MV-4-11 (cell line): ENCODE measurements around the gene GSTM2.

Source experiments
- DNase-seq: peaks from one replicate; lab custom pipeline; 2025; lab: John Stamatoyannopoulos, UW

Gene GSTM2

DNA sequence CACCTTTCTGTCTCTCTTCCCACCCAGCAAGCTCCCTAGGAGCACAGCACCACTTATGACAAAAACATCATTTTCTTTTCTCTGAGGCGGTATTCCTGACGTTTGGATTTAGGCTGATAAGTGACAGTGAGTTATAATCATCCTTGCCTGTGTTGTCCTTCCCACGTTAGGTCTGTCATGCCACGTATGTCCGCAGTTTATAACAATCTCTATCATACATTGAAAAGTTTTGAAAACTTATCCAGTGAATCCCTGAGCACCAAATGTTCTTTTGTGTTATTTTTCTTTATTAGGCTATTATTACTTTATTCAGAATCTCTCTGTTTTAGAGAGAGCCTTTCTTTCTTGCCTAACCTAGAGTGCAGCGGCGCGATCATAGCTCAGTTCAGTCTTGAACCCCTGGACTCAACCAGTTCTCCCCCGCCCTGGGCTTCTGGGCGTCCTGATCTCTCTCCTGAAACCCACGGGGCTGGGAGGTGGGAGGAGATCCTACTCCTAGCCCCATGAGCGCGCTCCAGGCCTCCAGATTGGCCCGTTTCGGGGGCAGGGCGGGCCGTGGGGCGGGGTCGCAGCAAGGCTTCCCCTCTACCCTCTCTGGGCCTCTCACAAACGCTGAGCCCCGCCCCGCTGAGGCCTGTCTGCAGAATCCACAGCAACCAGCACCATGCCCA lies at the start of gene GSTM2:
Gene GSTM2, plus strand, starts transcription at position 606 of the 671 bp plus-strand sequence. Its CDS starts 59 bp downstream, at position 665.
- DNase-seq: peak; percentile 23

DNA sequence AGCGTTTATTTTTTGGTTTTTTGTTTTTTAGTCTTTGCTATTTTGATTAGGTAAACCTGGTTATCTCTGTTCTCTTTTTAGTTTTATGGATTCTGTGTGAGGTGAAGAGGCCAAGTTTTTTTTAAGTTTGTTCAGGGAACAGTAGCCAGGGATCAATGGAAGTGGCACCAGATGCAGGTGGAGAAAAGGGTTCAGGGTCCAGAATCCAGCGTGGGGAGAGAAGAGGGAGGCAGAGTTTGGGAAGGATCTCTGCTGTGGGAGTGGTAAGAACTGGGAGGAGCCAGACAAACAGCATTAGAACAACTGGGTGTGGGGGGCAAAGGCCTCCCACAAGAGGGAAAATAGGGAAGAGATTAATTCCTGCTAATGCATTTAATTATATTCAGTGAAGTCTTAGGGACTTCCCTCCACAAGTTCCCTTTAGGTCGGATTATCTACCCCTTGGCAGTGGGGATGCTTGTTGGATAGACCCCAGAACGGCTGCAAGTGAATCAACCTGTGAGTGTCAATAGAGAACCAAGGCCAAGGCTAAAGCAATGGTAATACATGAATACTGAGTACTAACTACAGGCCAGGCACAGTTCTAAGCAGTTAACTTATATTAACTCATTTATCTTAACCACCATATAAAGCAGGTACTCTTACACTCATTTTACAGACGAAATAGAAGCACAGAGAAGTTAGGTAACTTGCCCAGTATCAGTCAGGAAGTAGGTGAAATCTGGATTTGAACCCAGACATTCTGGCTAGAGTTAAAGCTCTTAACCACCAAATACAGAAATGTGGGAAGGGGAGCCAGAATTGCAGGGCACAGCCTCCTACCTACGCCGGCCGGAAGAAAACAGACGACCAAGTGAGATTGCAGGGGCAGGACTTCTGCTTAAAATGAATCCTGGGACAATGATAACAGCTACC lies 48.9 kb upstream of the GSTM2 start:
- DNase-seq: no peak

DNA sequence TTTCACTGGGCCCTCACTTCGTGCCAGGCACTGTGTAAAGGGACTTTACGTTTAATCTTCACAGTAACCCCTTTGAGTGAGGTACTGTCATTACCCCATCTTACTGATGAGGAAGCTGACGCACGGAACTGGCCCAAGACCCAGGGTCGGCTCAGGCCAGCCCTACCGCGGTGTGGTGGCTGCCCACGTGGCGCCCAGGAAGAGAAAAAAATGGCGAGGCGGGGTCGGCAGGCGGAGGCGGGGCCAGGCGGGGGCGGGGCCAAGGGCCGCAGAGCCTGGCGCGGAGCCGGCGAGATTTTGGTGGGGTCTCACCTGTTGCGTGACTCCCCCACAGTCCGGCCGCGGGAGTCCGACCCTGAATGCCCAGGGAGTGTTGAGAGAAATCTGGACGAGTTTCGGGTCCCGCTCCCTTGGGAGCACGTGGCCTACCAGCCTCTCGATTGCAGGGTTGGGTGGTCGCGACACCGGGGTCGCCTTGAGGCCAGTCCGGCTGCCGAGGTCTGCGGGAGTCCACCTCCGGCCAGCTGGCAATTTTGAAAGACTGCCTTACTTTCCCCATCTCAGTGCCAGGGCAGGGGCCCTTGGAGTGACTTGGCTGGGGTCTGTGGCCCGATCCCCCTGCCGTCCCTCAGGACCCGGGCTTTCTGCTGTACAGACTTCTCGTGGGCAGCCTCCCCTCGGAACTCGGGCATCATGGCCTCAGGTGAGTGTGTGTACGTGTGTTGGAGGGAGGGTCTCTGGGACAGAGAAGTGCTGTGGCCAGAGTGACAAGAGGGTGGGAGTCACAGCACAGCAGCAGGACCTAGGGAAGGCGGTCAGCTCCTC lies 48.1 kb upstream of the GSTM2 start, which contains the start of the genes AMPD2 and GNAT2:
Gene AMPD2, plus strand, starts transcription at position 262 of the 825 bp plus-strand sequence. CDS start 1,339 bp downstream, outside the sequence.
Gene GNAT2, minus strand, starts transcription at position 41 of the 825 bp plus-strand sequence. CDS start 6,746 bp downstream, outside the sequence.
- DNase-seq: peak; percentile 81

DNA sequence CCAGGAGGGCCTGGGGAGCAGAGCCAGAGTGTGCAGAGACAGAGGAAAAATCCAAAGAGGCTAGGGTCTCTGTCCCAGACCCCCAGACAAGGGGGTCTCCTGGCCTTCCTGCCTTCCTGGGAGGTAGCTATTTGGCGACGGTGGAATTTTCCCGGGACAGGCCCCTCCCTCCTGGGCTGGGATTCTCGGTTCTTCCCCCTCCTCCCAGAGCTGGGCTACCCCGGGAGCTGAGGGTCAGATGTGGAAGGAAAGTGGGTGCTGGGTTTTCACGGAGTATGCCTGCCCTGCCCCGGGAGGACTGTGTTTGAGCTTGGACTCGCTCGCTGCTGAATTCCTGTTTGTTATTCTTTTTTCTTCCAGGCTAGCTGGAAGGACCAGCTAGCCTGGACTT lies 47.5 kb upstream of the GSTM2 start:
- no peak for DNase-seq

DNA sequence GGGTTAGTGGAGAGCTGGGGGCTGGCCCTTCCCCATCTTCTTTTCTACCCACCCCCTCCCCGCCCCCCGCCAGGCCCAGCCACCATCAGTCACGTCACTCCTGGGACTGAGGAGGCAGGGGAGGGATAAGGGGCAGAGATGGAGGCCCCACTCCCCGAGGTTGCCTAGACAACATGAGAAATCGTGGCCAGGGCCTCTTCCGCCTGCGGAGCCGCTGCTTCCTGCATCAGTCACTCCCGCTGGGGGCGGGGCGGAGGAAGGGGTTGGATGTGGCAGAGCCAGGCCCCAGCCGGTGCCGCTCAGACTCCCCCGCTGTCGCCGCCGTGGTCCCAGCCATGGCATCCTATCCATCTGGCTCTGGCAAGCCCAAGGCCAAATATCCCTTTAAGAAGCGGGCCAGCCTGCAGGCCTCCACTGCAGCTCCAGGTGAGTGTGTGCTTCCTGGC lies 47.0 kb upstream of the GSTM2 start:
- peak; percentile 92 for DNase-seq

GRCh38 chr1:109621379-109622136 lies 46.3 kb upstream of the GSTM2 start:
- no peak for DNase-seq

DNA sequence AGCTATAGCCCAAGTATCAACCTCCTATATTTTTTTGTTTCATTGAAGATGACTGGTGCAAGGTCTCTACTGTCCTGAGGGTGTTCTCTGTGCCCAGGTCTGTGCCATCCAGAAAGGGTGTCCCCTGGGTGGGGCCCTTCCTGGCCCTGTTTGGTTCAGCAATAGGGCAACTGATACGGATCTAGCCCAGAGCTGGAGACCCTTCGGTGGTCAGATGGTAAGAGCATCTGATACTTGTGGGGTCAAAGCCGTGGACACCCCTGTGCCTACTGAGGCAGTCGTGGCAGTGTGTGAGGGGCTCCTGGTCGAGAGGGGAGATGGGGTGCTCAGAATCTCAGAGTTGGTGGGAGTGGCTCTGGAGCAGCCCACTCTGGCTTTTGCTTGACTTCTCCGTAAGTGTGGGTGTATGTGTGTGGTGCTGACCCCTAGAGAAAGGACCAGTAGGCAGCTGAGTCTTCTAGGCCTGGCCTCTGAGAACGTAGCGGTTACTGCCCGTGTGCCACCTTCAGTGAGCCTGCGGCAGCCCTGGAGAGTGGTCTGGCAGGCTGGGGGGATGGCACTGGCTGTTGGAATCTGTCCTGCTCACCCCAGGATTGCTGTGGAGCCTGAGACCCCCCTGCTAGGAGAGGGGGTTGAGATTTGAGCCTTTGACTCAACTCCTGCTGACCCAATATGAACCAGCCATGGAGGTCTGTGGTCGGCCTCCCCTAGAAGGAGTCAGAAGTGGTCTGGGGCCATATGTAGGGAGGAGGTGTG lies 45.5 kb upstream of the GSTM2 start:
- DNase-seq: no peak

DNA sequence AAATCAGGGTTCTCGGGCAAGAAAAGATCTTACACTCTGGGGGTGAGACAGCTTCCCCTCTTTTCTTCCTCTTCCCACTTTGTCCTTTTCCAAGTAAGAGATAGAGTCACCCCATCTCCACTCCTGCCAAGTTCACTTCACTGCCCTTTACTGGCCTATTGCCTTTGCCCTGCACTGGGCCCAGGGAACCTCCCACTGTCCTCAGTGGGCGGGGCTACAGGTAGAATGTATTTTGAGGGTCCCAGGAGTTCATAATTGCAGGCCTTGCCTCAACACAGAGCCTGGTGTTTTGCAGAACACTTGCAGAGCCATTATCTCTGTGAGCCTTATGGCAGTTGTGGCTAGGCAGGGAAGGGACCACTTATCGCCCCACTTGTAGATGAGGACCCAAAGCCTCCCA lies 45.0 kb upstream of the GSTM2 start:
- no peak for DNase-seq

- DNase-seq: no peak
Observed at GRCh38 chr1:109623601-109624161, 44.2 kb upstream of the GSTM2 start.

GRCh38 chr1:109624201-109625010 lies 43.5 kb upstream of the GSTM2 start:
- peak; percentile 37 for DNase-seq

- DNase-seq: no peak
Observed at GRCh38 chr1:109625176-109625575, 42.7 kb upstream of the GSTM2 start.

DNA sequence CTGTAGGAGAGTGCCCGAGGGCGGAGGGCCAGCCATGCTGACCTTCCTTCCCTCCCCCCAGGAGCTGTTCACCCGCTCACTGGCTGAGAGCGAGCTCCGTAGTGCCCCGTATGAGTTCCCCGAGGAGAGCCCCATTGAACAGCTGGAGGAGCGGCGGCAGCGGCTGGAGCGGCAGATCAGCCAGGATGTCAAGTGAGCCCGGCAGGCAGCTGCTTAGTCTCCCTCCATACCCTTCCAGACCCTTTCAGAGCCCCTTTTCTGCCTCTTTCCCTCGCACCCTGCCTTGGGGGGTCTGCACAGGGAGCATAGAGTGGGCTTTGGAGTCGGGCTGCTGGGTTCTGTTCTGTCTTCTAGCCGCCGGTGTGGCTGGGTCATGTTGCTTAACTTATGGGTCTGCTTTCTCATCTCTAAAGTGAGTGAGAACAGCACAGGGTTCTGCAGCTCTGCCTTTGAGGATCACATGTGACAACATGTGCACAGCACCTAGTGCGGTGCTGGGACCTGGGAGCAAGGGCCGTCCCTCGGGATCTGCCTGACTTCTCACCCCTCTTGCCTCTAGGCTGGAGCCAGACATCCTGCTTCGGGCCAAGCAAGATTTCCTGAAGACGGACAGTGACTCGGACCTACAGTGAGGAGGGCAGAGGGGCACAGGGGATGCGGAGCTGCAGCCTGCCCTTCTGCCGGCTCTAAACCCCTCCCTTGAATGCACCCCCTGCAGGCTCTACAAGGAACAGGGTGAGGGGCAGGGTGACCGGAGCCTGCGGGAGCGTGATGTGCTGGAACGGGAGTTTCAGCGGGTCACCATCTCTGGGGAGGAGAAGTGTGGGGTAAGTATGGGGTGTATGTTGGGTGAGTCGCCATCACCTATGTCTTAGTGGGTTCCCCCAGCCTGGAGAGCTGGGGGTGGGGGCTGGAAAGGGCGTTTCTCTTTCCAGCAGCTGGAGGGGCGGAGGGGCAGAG lies 42.0 kb upstream of the GSTM2 start:
- DNase-seq: no peak

GRCh38 chr1:109626682-109627408 lies 41.0 kb upstream of the GSTM2 start:
- no peak for DNase-seq

DNA sequence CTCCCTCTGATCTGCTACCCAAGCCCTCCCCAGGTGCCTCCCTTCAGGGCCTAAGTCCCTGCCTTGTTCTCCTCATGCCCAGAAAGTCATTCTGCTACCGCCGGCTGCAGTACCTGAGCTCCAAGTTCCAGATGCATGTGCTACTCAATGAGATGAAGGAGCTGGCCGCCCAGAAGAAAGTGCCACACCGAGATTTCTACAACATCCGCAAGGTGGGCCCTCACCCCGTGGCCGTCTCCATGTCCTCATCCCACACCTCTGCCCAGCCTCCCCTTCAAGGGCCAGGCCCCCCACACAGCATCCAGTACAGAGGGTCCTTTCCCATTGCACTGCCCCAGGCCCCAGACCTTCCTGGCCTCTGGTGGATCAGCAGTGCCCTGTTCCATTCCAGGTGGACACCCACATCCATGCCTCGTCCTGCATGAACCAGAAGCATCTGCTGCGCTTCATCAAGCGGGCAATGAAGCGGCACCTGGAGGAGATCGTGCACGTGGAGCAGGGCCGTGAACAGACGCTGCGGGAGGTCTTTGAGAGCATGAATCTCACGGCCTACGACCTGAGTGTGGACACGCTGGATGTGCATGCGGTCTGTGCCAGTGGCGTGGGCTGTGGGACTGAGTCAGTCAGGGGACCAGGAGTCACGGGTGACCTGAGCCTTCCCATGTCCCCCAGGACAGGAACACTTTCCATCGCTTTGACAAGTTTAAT lies 40.0 kb upstream of the GSTM2 start:
- no peak for DNase-seq

DNA sequence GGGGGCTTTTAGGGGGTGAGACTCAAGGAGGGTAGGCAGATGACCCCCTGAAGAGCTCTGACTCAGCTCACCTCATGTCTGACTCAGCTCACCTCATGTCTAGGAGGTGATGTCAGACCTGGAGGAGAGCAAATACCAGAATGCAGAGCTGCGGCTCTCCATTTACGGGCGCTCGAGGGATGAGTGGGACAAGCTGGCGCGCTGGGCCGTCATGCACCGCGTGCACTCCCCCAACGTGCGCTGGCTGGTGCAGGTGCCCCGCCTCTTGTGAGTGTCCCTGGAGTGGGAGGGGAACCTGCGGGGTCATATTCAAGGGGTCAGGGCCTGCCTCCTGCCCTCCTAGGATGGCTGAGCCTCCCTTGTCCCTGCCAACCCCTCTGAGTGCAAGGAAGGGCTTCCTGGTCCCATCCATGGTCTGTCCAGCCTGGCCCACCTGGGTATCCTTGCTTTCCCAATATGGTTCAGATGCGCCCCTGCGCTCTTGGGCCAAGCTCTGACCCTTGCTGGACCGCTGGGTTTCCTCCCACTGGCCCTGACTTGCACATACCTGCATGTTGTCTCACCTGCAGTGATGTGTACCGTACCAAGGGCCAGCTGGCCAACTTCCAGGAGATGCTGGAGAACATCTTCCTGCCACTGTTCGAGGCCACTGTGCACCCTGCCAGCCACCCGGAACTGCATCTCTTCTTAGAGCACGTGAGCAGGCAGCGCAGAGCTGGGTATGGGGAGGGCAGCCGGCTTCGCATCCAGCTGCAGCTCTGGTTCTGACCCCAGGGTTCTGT lies 39.1 kb upstream of the GSTM2 start:
- DNase-seq: no peak
